ENCODE results near the gene MEIS3. TPM values are rescaled to one million over a fixed set of nuclear protein-coding genes. Genes with fewer than 3 reads are reported as not detected.

Gene MEIS3
- polyA plus RNA-seq, 3 donors, result not detected

DNA sequence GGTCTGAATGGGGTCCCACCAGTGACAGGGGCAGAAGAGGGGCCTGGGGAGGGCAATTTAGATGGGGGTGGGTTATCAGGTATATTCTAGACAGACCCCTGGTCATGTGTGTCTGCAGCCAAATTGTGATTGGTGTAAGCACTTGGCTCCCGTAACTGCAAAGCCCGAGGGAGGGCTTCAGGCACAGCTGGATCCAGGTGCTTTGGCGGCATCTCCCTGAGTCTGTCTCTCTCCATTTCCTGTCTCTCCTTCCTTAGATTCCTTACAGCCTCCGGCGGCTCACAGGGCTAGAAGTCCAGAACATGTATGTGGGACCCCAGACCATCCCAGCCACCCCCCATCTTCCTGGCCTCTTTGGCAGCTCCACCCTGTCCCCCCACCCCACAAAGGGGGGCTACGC lies 38.8 kb downstream of the MEIS3 start:
- H3K4me3 Mint-ChIP-seq, result no peak overlapping the region
- H3K27ac Mint-ChIP-seq, result peak overlapping the region in 3 of 7 donors; percentile 26 to 96 (median 84)
- Histone ChIP-seq H3K4me1 (ENCODE audit: control insufficient read depth in 1 of 2, insufficient read depth in 2 of 2, low read length in 2 of 2) (peaks cover 43 to 64% of the 10 kb centered on the region in 2 donors), H3K9ac (ENCODE audit: insufficient read depth, low read length, poor library complexity, severe bottlenecking) (no peak overlapping the region), H3K27ac (ENCODE audit: low read depth in 1 of 2, low read length in 2 of 2) (no peak overlapping the region), H4K20me1 (ENCODE audit: insufficient read depth, low read length) (no peaks in the 10 kb centered on the region), H3K27me3 (ENCODE audit: control insufficient read depth in 2 of 2, insufficient read depth in 2 of 2, low read length in 2 of 2) (no peaks in the 10 kb centered on the region), H3K36me3 (replicated peaks in 1 of 2; ENCODE audit: control insufficient read depth in 1 of 2, insufficient read depth in 2 of 2, low read length in 2 of 2) (peaks cover 59 to 65% of the 10 kb centered on the region in 2 donors), H3K4me2 (replicated peaks; ENCODE audit: extremely low read depth, low read length, poor library complexity, severe bottlenecking) (no peak overlapping the region), H3K4me3 (replicated peaks in 1 of 3; ENCODE audit: low read depth in 2 of 3, low read length in 3 of 3) (no peak overlapping the region), H3K79me2 (ENCODE audit: insufficient read depth, low read length) (no peaks in the 10 kb centered on the region), H3K9me3 (replicated peaks in 1 of 2; ENCODE audit: control insufficient read depth in 1 of 2, insufficient read depth in 1 of 2, low read length in 2 of 2) (no peaks in the 10 kb centered on the region), H2AFZ (ENCODE audit: insufficient read depth, low read depth, low read length, poor library complexity, severe bottlenecking) (no peak overlapping the region)
- peaks cover 46% of the 10 kb centered on the region for H3K4me1 Mint-ChIP-seq
- DNase-seq, result no peak
- intact Hi-C loops (cut with micrococcal nuclease), result no loop called here
- TF ChIP-seq, protein P1, sequence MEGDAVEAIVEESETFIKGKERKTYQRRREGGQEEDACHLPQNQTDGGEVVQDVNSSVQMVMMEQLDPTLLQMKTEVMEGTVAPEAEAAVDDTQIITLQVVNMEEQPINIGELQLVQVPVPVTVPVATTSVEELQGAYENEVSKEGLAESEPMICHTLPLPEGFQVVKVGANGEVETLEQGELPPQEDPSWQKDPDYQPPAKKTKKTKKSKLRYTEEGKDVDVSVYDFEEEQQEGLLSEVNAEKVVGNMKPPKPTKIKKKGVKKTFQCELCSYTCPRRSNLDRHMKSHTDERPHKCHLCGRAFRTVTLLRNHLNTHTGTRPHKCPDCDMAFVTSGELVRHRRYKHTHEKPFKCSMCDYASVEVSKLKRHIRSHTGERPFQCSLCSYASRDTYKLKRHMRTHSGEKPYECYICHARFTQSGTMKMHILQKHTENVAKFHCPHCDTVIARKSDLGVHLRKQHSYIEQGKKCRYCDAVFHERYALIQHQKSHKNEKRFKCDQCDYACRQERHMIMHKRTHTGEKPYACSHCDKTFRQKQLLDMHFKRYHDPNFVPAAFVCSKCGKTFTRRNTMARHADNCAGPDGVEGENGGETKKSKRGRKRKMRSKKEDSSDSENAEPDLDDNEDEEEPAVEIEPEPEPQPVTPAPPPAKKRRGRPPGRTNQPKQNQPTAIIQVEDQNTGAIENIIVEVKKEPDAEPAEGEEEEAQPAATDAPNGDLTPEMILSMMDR (IDR thresholded peaks at IDR 0.05), result no peak
- peaks cover 0 to 3% (median 0%) of the 10 kb centered on the region in 7 donors for H3K9me3 Mint-ChIP-seq
- WGBS (ENCODE audit: insufficient coverage), result 94% methylated on average over 5 of the region's 6 CpGs
- peaks cover 1 to 4% (median 2%) of the 10 kb centered on the region in 3 donors for H3K27me3 Mint-ChIP-seq (ENCODE audit: low read depth in 3 of 3)
- H3K36me3 Mint-ChIP-seq, result peaks cover 58 to 71% of the 10 kb centered on the region in 2 donors

DNA sequence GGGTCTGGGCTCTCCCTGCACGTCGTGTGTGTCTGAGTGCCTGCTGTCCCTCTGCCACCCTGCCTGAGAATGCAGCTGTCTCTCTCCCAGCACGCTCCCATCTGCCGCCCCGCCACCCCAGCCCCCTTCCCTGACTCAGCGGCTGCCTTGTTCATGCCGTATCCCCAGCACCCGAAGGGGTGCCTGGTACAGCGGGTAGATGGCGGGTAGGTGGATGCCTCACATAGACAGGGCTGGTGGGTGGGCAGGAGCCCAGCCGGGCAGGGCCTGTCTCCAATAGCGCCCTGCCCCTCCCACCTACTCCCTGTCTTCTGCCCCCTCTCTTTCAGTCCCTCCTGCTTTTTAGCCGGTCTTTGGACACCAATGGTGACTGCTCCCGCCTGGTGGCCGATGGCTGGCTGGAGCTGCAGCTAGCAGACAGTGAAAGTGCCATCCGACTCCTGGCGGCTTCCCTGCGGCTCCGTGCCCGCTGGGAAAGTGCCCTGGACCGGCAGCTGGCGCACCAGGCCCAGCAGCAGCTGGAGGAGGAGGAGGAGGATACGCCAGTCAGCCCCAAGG lies 39.9 kb downstream of the MEIS3 start:
- Histone ChIP-seq H3K9ac (ENCODE audit: insufficient read depth, low read length, poor library complexity, severe bottlenecking) (no peak overlapping the region), H3K27me3 (ENCODE audit: control insufficient read depth in 2 of 2, insufficient read depth in 2 of 2, low read length in 2 of 2) (no peaks in the 10 kb centered on the region), H3K36me3 (replicated peaks in 1 of 2; ENCODE audit: control insufficient read depth in 1 of 2, insufficient read depth in 2 of 2, low read length in 2 of 2) (peaks cover 70 to 76% of the 10 kb centered on the region in 2 donors), H2AFZ (ENCODE audit: insufficient read depth, low read depth, low read length, poor library complexity, severe bottlenecking) (no peak overlapping the region), H3K9me3 (replicated peaks in 1 of 2; ENCODE audit: control insufficient read depth in 1 of 2, insufficient read depth in 1 of 2, low read length in 2 of 2) (no peaks in the 10 kb centered on the region), H3K4me1 (ENCODE audit: control insufficient read depth in 1 of 2, insufficient read depth in 2 of 2, low read length in 2 of 2) (peaks cover 41 to 53% of the 10 kb centered on the region in 2 donors), H3K4me3 (replicated peaks in 1 of 3; ENCODE audit: low read depth in 2 of 3, low read length in 3 of 3) (no peak overlapping the region), H3K27ac (ENCODE audit: low read depth in 1 of 2, low read length in 2 of 2) (no peak overlapping the region), H3K79me2 (ENCODE audit: insufficient read depth, low read length) (no peaks in the 10 kb centered on the region), H4K20me1 (ENCODE audit: insufficient read depth, low read length) (no peaks in the 10 kb centered on the region), H3K4me2 (replicated peaks; ENCODE audit: extremely low read depth, low read length, poor library complexity, severe bottlenecking) (no peak overlapping the region)
- peak overlapping the region in 5 of 7 donors; percentile 64 to 96 (median 78) for H3K27ac Mint-ChIP-seq
- TF ChIP-seq, protein P1 (IDR thresholded peaks at IDR 0.05), result no peak
- intact Hi-C loops (cut with micrococcal nuclease), result no loop called here
- H3K27me3 Mint-ChIP-seq (ENCODE audit: low read depth in 3 of 3), result peaks cover 1 to 4% (median 2%) of the 10 kb centered on the region in 3 donors
- peaks cover 0 to 3% (median 0%) of the 10 kb centered on the region in 7 donors for H3K9me3 Mint-ChIP-seq
- H3K36me3 Mint-ChIP-seq, result peaks cover 64 to 82% of the 10 kb centered on the region in 2 donors
- no peak for DNase-seq
- WGBS (ENCODE audit: insufficient coverage), result 91% methylated on average over 18 of the region's 23 CpGs
- H3K4me1 Mint-ChIP-seq, result peaks cover 42% of the 10 kb centered on the region
- no peak overlapping the region for H3K4me3 Mint-ChIP-seq
